ELF-1 (cell line): Measurements from ENCODE around the gene HDAC4.
A peak's percentile ranks its signal among the peaks of the same experiment; 100 is the strongest.
"Not testable (repeated sequence)": the region's sequence is repeated elsewhere in the genome, so short reads cannot be mapped to it uniquely, and the experiment has no call there.

Experiments
- DNase-seq: peaks from one replicate; pipeline ENCODE4 v3.0.0-alpha.2; 2016; ENCODE audit warnings: low read depth, low spot score

The HDAC4 gene

GRCh38 chr2:239400596-239401066, at the start of gene HDAC4:
HDAC4 (minus strand) TSS chr2:239401020; CDS start chr2:239352699, 48,321 bp downstream.
- DNase-seq: no peak

- not testable (repeated sequence) for DNase-seq
These were observed 48.6 kb upstream of the HDAC4 start for GRCh38 chr2:239449468-239449867.

GRCh38 chr2:239445771-239446524, 45.1 kb upstream of the HDAC4 start:
- DNase-seq: no peak

GRCh38 chr2:239444626-239445577, 44.1 kb upstream of the HDAC4 start:
- no peak for DNase-seq

- no peak for DNase-seq
These were observed 43.1 kb upstream of the HDAC4 start for GRCh38 chr2:239443666-239444567.

GRCh38 chr2:239443102-239443620, 42.3 kb upstream of the HDAC4 start:
- DNase-seq: no peak

GRCh38 chr2:239442192-239442591, 41.4 kb upstream of the HDAC4 start:
- no peak for DNase-seq

- DNase-seq: no peak
These were observed 40.6 kb upstream of the HDAC4 start for GRCh38 chr2:239441261-239442078.

- DNase-seq: peak; percentile 78
These were observed 39.7 kb upstream of the HDAC4 start for GRCh38 chr2:239440511-239440959.

- no peak for DNase-seq
These were observed 39.0 kb upstream of the HDAC4 start for GRCh38 chr2:239439754-239440315.

- no peak for DNase-seq
These were observed 38.4 kb upstream of the HDAC4 start for GRCh38 chr2:239438995-239439753.

- DNase-seq: no peak
These were observed 37.5 kb upstream of the HDAC4 start for GRCh38 chr2:239438368-239438767.

- DNase-seq: no peak
These were observed 36.0 kb upstream of the HDAC4 start for GRCh38 chr2:239436669-239437335.

- DNase-seq: no peak
These were observed 35.3 kb upstream of the HDAC4 start for GRCh38 chr2:239436076-239436475.

GRCh38 chr2:239433777-239434403, 33.1 kb upstream of the HDAC4 start:
- no peak for DNase-seq

GRCh38 chr2:239432174-239432573, 31.4 kb upstream of the HDAC4 start:
- no peak for DNase-seq

- no peak for DNase-seq
These were observed 30.7 kb upstream of the HDAC4 start for GRCh38 chr2:239431536-239431935.
